ENCODE results near the gene HUNK.

- TF ChIP-seq CTCF (IDR thresholded peaks at IDR 0.05; ENCODE audit: low read depth, low read length, poor library complexity, severe bottlenecking) (no peak), EZH2phosphoT487 (IDR thresholded peaks at IDR 0.05; ENCODE audit: borderline replicate concordance, low read length) (no peak)
These were observed 758 bp upstream of the HUNK start for GRCh38 chr21:31872072-31872451.

Measured in DOHH2 (cell line).